Suprapubic skin (tissue), 4 donors: ENCODE data around the gene CEP85.

ENCODE experiments used
- CTCF ChIP-seq, 2 donors: fragments of 200-600 bp in 1 of 2; fragments of 450-650 bp in 1 of 2; sonication (generic) in 1 of 2; IDR thresholded peaks; one replicate each; pipeline ENCODE4 v1.5.1; 2016 to 2019; ENCODE audit warnings: antibody characterized with exemption in 2 of 2, mild to moderate bottlenecking in 1 of 2, moderate library complexity in 1 of 2
- EP300 ChIP-seq: sonication (generic); formaldehyde crosslinking; IDR thresholded peaks from one replicate; pipeline ENCODE4 v1.6.1; 2017; ENCODE audit warnings: antibody characterized with exemption
- POLR2AphosphoS5 ChIP-seq, 3 donors: sonication (generic); formaldehyde crosslinking; IDR thresholded peaks; one replicate each; pipeline ENCODE4 v1.6.1; 2017; ENCODE audit warnings: antibody characterized with exemption in 3 of 3

DNA sequence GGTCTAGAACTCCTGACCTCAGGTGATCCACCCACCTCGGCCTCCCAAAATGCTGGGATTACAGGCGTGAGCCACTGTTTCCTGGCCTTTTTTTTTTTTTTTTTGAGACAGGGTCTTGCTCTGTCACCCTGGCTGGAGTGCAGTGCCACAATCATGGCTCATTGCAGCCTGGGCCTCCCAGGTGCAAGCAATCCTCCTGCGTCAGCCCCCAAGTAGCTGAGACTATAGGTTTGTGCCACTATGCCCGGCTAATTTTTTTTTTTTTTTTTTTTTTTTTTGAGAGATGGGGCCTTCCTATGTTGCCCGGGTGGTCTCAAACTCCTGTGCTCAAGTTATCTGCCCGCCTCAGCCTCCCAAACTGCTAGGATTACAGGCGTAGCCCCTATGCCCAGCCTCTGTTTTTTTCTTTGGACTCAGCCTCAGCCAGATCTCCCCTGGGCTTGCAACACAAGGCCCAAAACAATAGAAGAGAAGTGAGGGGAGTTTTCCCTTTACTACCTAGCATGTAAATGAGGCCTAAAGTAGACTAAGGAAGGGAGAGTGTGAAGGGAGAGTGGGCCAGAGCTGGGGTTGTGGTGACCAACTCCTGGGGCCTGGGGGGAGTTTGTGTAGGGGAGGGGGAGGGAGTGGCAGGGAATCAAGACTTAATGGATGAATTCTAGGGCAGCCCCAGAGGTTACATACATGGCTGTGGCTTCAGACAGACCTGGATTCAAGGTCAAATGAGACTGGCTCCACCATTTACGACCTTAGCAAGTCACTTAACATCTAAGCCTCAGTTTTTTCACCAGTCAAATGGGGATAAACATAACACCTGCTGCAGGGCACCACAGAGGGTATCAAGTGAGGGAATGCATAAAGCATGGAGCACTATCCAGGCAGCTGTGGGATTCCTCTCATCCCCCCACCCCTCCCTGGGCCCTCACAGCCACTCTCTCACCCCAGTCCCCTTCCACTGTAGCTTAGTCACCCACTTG lies 82.2 kb downstream of the CEP85 start:
- TF ChIP-seq CTCF (IDR thresholded peaks at IDR 0.05) (no peak), EP300 (no peak), POLR2AphosphoS5 (IDR thresholded peaks at IDR 0.05) (no peak)
